GM12874 (cell line): Measurements from ENCODE around the gene FTCDNL1.

ENCODE experiments used
- CTCF ChIP-seq: IDR thresholded peaks from 2 replicates; pipeline ENCODE4 v1.5.1; 2011; ENCODE audit warnings: low read depth, mild to moderate bottlenecking, control low read depth, low read length, moderate library complexity; ENCODE audit not compliant: insufficient read depth

Gene FTCDNL1

GRCh38 chr2:199779589-199779988 lies 71.4 kb downstream of the FTCDNL1 start:
- no peak for TF ChIP-seq CTCF

GRCh38 chr2:199778655-199779054 lies 72.3 kb downstream of the FTCDNL1 start:
- TF ChIP-seq CTCF, result no peak

GRCh38 chr2:199777916-199778315 lies 73.1 kb downstream of the FTCDNL1 start:
- TF ChIP-seq CTCF, result no peak

GRCh38 chr2:199777315-199777714 lies 73.7 kb downstream of the FTCDNL1 start:
- TF ChIP-seq CTCF, result no peak

- TF ChIP-seq CTCF, result no peak
Measured at GRCh38 chr2:199775267-199775666, 75.7 kb downstream of the FTCDNL1 start.

GRCh38 chr2:199772035-199772976 lies 78.7 kb downstream of the FTCDNL1 start:
- TF ChIP-seq CTCF, result no peak

GRCh38 chr2:199770716-199771115 lies 80.3 kb downstream of the FTCDNL1 start:
- TF ChIP-seq CTCF, result no peak
